Measurements from ENCODE around the gene COX10. TPM values are rescaled to one million over a fixed set of nuclear protein-coding genes. Genes with fewer than 3 reads are reported as not detected.

COX10 gene
- total RNA-seq, 1 donor from 2014 or later, result 11.8 TPM

- Histone ChIP-seq H3K4me3 (ENCODE audit: low read depth, low read length) (no peak overlapping the region), H3K27me3 (ENCODE audit: control insufficient read depth, insufficient read depth, low read length) (no peaks in the 10 kb centered on the region), H3K36me3 (ENCODE audit: control insufficient read depth, insufficient read depth, low read length) (peaks cover 6% of the 10 kb centered on the region)
- FAIRE-seq (peak; percentile 7), DNase-seq (ENCODE audit: low read depth) (no peak)
- TF ChIP-seq CTCF (IDR thresholded peaks at IDR 0.05; ENCODE audit: insufficient read depth, low read length, severe bottlenecking), result no peak
These were observed 138.5 kb downstream of the COX10 start for GRCh38 chr17:14207791-14208190.

GRCh38 chr17:14209215-14209614 is 139.9 kb downstream of the COX10 start:
- DNase-seq (ENCODE audit: low read depth) (no peak), FAIRE-seq (no peak)
- TF ChIP-seq CTCF (IDR thresholded peaks at IDR 0.05; ENCODE audit: insufficient read depth, low read length, severe bottlenecking), result no peak

GRCh38 chr17:14211246-14211645 is 141.9 kb downstream of the COX10 start:
- no peak for DNase-seq (ENCODE audit: low read depth)
- H3K4me3 ChIP-seq (ENCODE audit: low read depth, low read length), result no peak overlapping the region
- H3K27me3 ChIP-seq (ENCODE audit: control insufficient read depth, insufficient read depth, low read length), result no peaks in the 10 kb centered on the region
- peak; percentile 43 for FAIRE-seq
- H3K36me3 ChIP-seq (ENCODE audit: control insufficient read depth, insufficient read depth, low read length), result peaks cover 6% of the 10 kb centered on the region
- TF ChIP-seq CTCF (IDR thresholded peaks at IDR 0.05; ENCODE audit: insufficient read depth, low read length, severe bottlenecking), result no peak

More at GRCh38 chr17:14209215-14209614, 139.9 kb downstream of the COX10 start:
- Histone ChIP-seq H3K36me3 (ENCODE audit: control insufficient read depth, insufficient read depth, low read length) (peaks cover 6% of the 10 kb centered on the region), H3K27me3 (ENCODE audit: control insufficient read depth, insufficient read depth, low read length) (no peaks in the 10 kb centered on the region), H3K4me3 (ENCODE audit: low read depth, low read length) (no peak overlapping the region)

- H3K4me3 ChIP-seq (ENCODE audit: low read depth, low read length), result no peak overlapping the region
- no peak for DNase-seq (ENCODE audit: low read depth)
- FAIRE-seq, result no peak
- H3K27me3 ChIP-seq (ENCODE audit: control insufficient read depth, insufficient read depth, low read length), result no peaks in the 10 kb centered on the region
- peak; percentile 65 for TF ChIP-seq CTCF (IDR thresholded peaks at IDR 0.05; ENCODE audit: insufficient read depth, low read length, severe bottlenecking)
- H3K36me3 ChIP-seq (ENCODE audit: control insufficient read depth, insufficient read depth, low read length), result peaks cover 6% of the 10 kb centered on the region
These were observed 142.5 kb downstream of the COX10 start for GRCh38 chr17:14211801-14212200.

- FAIRE-seq (no peak), DNase-seq (ENCODE audit: low read depth) (no peak)
- TF ChIP-seq CTCF (IDR thresholded peaks at IDR 0.05; ENCODE audit: insufficient read depth, low read length, severe bottlenecking), result no peak
- H3K4me3 ChIP-seq (ENCODE audit: low read depth, low read length), result no peak overlapping the region
- H3K27me3 ChIP-seq (ENCODE audit: control insufficient read depth, insufficient read depth, low read length), result no peaks in the 10 kb centered on the region
- H3K36me3 ChIP-seq (ENCODE audit: control insufficient read depth, insufficient read depth, low read length), result peaks cover 4% of the 10 kb centered on the region
These were observed 143.1 kb downstream of the COX10 start for GRCh38 chr17:14212401-14212800.

- no peak for TF ChIP-seq CTCF (IDR thresholded peaks at IDR 0.05; ENCODE audit: insufficient read depth, low read length, severe bottlenecking)
- Histone ChIP-seq H3K27me3 (ENCODE audit: control insufficient read depth, insufficient read depth, low read length) (no peaks in the 10 kb centered on the region), H3K4me3 (ENCODE audit: low read depth, low read length) (no peak overlapping the region), H3K36me3 (ENCODE audit: control insufficient read depth, insufficient read depth, low read length) (peaks cover 3% of the 10 kb centered on the region)
- FAIRE-seq (no peak), DNase-seq (ENCODE audit: low read depth) (peak; percentile 22)
These were observed 145.0 kb downstream of the COX10 start for GRCh38 chr17:14214271-14214670.

Data from bronchial epithelial cell (primary cell).